ENCODE results near the gene PLCXD3. TPM values are rescaled to one million over a fixed set of nuclear protein-coding genes. Genes with fewer than 3 reads are reported as not detected.

PLCXD3 gene
- total RNA-seq, 1 experiment from 2014 or later: 0.10 TPM

- no TSS peak for BruUV-seq (replicated peaks)
- no peak for ATAC-seq
- H3K36me3 ChIP-seq (ENCODE audit: control insufficient read depth, insufficient read depth, low read length): no peaks in the 10 kb centered on the region
- H3K9me3 ChIP-seq (ENCODE audit: control insufficient read depth, insufficient read depth, low read depth, low read length): no peaks in the 10 kb centered on the region
- TF ChIP-seq POLR2AphosphoS5 (IDR thresholded peaks at IDR 0.05; ENCODE audit: low read depth, low read length): no peak
- TF ChIP-seq, protein P1, sequence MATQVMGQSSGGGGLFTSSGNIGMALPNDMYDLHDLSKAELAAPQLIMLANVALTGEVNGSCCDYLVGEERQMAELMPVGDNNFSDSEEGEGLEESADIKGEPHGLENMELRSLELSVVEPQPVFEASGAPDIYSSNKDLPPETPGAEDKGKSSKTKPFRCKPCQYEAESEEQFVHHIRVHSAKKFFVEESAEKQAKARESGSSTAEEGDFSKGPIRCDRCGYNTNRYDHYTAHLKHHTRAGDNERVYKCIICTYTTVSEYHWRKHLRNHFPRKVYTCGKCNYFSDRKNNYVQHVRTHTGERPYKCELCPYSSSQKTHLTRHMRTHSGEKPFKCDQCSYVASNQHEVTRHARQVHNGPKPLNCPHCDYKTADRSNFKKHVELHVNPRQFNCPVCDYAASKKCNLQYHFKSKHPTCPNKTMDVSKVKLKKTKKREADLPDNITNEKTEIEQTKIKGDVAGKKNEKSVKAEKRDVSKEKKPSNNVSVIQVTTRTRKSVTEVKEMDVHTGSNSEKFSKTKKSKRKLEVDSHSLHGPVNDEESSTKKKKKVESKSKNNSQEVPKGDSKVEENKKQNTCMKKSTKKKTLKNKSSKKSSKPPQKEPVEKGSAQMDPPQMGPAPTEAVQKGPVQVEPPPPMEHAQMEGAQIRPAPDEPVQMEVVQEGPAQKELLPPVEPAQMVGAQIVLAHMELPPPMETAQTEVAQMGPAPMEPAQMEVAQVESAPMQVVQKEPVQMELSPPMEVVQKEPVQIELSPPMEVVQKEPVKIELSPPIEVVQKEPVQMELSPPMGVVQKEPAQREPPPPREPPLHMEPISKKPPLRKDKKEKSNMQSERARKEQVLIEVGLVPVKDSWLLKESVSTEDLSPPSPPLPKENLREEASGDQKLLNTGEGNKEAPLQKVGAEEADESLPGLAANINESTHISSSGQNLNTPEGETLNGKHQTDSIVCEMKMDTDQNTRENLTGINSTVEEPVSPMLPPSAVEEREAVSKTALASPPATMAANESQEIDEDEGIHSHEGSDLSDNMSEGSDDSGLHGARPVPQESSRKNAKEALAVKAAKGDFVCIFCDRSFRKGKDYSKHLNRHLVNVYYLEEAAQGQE (IDR thresholded peaks at IDR 0.05; ENCODE audit: insufficient read depth in 1 of 2, low read depth in 2 of 2, low read length in 1 of 2): no peak
- TF ChIP-seq TCF7L2 (IDR thresholded peaks at IDR 0.05; ENCODE audit: low read depth, low read length): no peak
- TF ChIP-seq SIN3A (IDR thresholded peaks at IDR 0.05; ENCODE audit: borderline replicate concordance, insufficient read depth, low read depth, low read length): no peak
- TF ChIP-seq CTCF (IDR thresholded peaks at IDR 0.05): no peak
- CTCF ChIA-PET: no interaction called here
- in situ Hi-C loops (cut with HindIII; ENCODE audit: low pct_unique_long_range_greater_than_20kb, low sequenced_read_pairs) (no loop called here), intact Hi-C loops (cut with micrococcal nuclease; ENCODE audit: unreplicated experiment) (no loop called here)
- no peak overlapping the region for H3K27ac ChIP-seq (ENCODE audit: low read length)
- no peaks in the 10 kb centered on the region for H3K27me3 ChIP-seq (ENCODE audit: control insufficient read depth, insufficient read depth, low read length)
- no peaks in the 10 kb centered on the region for H3K4me1 ChIP-seq (ENCODE audit: control insufficient read depth, insufficient read depth, low read length)
- no peak overlapping the region for H3K4me3 ChIP-seq (ENCODE audit: low read depth in 2 of 2, low read length in 2 of 2)
- POLR2A ChIA-PET: no interaction called here
- no peak for DNase-seq (ENCODE audit: low read depth, low spot score)
Measured at GRCh38 chr5:41542183-41542582, 31.8 kb upstream of the PLCXD3 start.

- intact Hi-C loops (cut with micrococcal nuclease; ENCODE audit: unreplicated experiment): no loop called here
- H3K36me3 ChIP-seq (ENCODE audit: control insufficient read depth, insufficient read depth, low read length): no peaks in the 10 kb centered on the region
- ChIA-PET CTCF (no interaction called here), POLR2A (no interaction called here)
- no peaks in the 10 kb centered on the region for H3K9me3 ChIP-seq (ENCODE audit: control insufficient read depth, insufficient read depth, low read depth, low read length)
- no peaks in the 10 kb centered on the region for H3K4me1 ChIP-seq (ENCODE audit: control insufficient read depth, insufficient read depth, low read length)
- BruUV-seq (replicated peaks): no TSS peak
- H3K4me3 ChIP-seq (ENCODE audit: low read depth in 2 of 2, low read length in 2 of 2): no peak overlapping the region
- no peak for TF ChIP-seq SIN3A (IDR thresholded peaks at IDR 0.05; ENCODE audit: borderline replicate concordance, insufficient read depth, low read depth, low read length)
- TF ChIP-seq TCF7L2 (IDR thresholded peaks at IDR 0.05; ENCODE audit: low read depth, low read length): no peak
- TF ChIP-seq, protein P1 (IDR thresholded peaks at IDR 0.05; ENCODE audit: insufficient read depth in 1 of 2, low read depth in 2 of 2, low read length in 1 of 2): no peak
- in situ Hi-C loops (cut with HindIII; ENCODE audit: low pct_unique_long_range_greater_than_20kb, low sequenced_read_pairs): no loop called here
- ATAC-seq (no peak), DNase-seq (ENCODE audit: low read depth, low spot score) (no peak)
- no peaks in the 10 kb centered on the region for H3K27me3 ChIP-seq (ENCODE audit: control insufficient read depth, insufficient read depth, low read length)
- no peak overlapping the region for H3K27ac ChIP-seq (ENCODE audit: low read length)
Measured at GRCh38 chr5:41539454-41539853, 29.1 kb upstream of the PLCXD3 start.

Data from Panc1 (cell line).